Measurements from ENCODE around the gene DUOXA1.

The DUOXA1 gene

GRCh38 chr15:45147606-45148005 lies 17.9 kb upstream of the DUOXA1 start (continued):
- TF ChIP-seq PRDM2 (tag by site-specific recombination; IDR thresholded peaks at IDR 0.05; ENCODE audit: borderline replicate concordance), result no peak

- no peaks in the 10 kb centered on the region for H3K9me3 ChIP-seq (ENCODE audit: control insufficient read depth, insufficient read depth, low read depth, low read length)
- H3K4me1 ChIP-seq (ENCODE audit: control insufficient read depth, insufficient read depth, low read length), result no peaks in the 10 kb centered on the region
- ChIA-PET POLR2A (interaction anchor here (1.1 kb wide), 1 partner anchor 42 kb away, joined by 4 read pairs; the partner anchor contains the start of gene SHF), CTCF (interaction anchor here (0.8 to 1.8 kb wide), 3 partner anchors 20 to 28 kb away, joined by 3 to 6 read pairs (median 4); no protein-coding TSS in a partner anchor)
- TF ChIP-seq ZNF548 (tag by site-specific recombination; IDR thresholded peaks at IDR 0.05), result no peak
- H3K4me3 ChIP-seq (ENCODE audit: low read depth, low read length), result no peak overlapping the region
- no peak overlapping the region for H3K27ac ChIP-seq (ENCODE audit: extremely low read depth, low read depth, low read length)
- H3K36me3 ChIP-seq (ENCODE audit: control insufficient read depth in 2 of 2, insufficient read depth in 1 of 2, low read length in 2 of 2), result no peaks in the 10 kb centered on the region
Measured at GRCh38 chr15:45146405-45146804, 16.7 kb upstream of the DUOXA1 start.

GRCh38 chr15:45144775-45145174 lies 15.1 kb upstream of the DUOXA1 start:
- Histone ChIP-seq H3K36me3 (ENCODE audit: control insufficient read depth in 2 of 2, insufficient read depth in 1 of 2, low read length in 2 of 2) (no peaks in the 10 kb centered on the region), H3K27ac (ENCODE audit: extremely low read depth, low read depth, low read length) (no peak overlapping the region), H3K4me3 (ENCODE audit: low read depth, low read length) (no peak overlapping the region), H3K4me1 (ENCODE audit: control insufficient read depth, insufficient read depth, low read length) (no peaks in the 10 kb centered on the region; the same call in 1 of the 2 replicates), H3K9me3 (ENCODE audit: control insufficient read depth, insufficient read depth, low read depth, low read length) (no peaks in the 10 kb centered on the region)
- POLR2A ChIA-PET, result interaction anchor here (0.7 kb wide), 1 partner anchor 16 kb away, joined by 4 read pairs; no protein-coding TSS in a partner anchor
- CTCF ChIA-PET, result interaction anchor here (0.8 to 1.0 kb wide), 2 partner anchors 18 to 27 kb away, joined by 3 read pairs; no protein-coding TSS in a partner anchor
- TF ChIP-seq ZNF202 (tag by site-specific recombination; IDR thresholded peaks at IDR 0.05; ENCODE audit: borderline replicate concordance), result no peak
- TF ChIP-seq ZNF10 (tag by site-specific recombination; IDR thresholded peaks at IDR 0.05), result no peak
- TF ChIP-seq ZBTB1 (tag by site-specific recombination; IDR thresholded peaks at IDR 0.05), result no peak
- TF ChIP-seq KLF8 (tag by site-specific recombination; IDR thresholded peaks at IDR 0.05), result no peak
- no peak for TF ChIP-seq AEBP2 (tag by site-specific recombination; IDR thresholded peaks at IDR 0.05; ENCODE audit: borderline replicate concordance)
- no peak for TF ChIP-seq ZNF701 (tag by site-specific recombination; IDR thresholded peaks at IDR 0.05)
- no peak for TF ChIP-seq ZNF521 (tag by site-specific recombination; IDR thresholded peaks at IDR 0.05)
- TF ChIP-seq ZNF366 (tag by site-specific recombination; conservative IDR thresholded peaks at IDR 0.05), result no peak
- TF ChIP-seq PRDM10 (tag by site-specific recombination; IDR thresholded peaks at IDR 0.05), result no peak
- no peak for TF ChIP-seq ZNF677 (tag by site-specific recombination; IDR thresholded peaks at IDR 0.05)
- no peak for TF ChIP-seq ZNF830 (tag by site-specific recombination; IDR thresholded peaks at IDR 0.05; ENCODE audit: low read depth)
- no peak for TF ChIP-seq ZNF112 (tag by site-specific recombination; IDR thresholded peaks at IDR 0.05)
- TF ChIP-seq ZNF416 (tag by site-specific recombination; IDR thresholded peaks at IDR 0.05), result no peak
- TF ChIP-seq ZNF335 (tag by site-specific recombination; conservative IDR thresholded peaks at IDR 0.05), result no peak

All from HEK293 (cell line).